Measurements from ENCODE around the gene ZNF580. TPM values are rescaled to one million over a fixed set of nuclear protein-coding genes. Genes with fewer than 3 reads are reported as not detected.
A peak's percentile ranks its signal among the peaks of the same experiment; 100 is the strongest.

The ZNF580 gene
- total RNA-seq, 2 experiments from 2014 or later, result 24.4 to 50.0 TPM

DNA sequence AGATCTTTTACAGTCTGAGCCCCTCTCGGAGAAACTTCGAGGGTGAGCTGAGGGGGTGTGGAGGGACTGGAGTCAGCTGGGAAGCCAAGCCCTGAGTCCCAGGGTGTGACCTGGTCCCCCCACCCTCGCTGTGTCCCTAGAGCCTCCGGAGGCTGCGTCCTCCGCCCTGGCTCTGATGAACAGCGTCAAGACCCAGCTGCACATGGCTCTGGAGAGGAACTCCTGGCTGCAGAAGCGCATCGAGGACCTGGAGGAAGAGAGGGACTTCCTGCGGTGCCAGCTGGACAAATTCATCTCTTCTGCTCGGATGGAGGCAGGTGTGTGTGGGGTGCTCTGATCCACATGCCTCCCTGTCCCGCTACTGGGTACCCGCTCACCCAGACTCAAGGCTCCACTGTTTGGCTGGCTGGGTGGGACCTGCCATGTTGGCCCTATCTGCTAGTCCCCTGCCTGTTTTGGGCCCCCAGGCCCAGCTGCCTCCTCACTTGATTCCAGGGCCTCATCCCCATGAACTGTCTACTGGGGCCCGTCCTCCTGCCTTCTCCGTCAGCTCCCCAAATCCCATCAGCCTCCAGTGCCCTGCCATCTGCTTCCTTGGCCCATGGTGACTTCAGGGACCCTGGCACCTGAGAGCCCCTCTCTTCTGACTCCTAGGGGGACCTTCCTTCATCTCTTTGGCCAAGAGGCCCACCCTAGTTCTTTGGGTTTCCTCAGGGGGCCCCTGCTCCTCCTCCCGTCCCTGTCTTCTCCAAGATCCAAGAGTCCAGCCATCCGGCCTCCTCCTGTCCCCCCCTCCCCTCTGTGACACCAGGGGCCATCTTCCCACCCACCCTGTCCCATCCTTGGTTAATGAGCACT is 8.7 kb downstream of the ZNF580 start:
- no TSS peak for BruUV-seq (replicated peaks)
- ChIA-PET POLR2A (no interaction called here), CTCF (ENCODE audit: unreplicated experiment) (no interaction called here)
- Histone ChIP-seq H3K4me2 (ENCODE audit: low read length) (peak overlapping the region; percentile 98), H3K9me3 (ENCODE audit: low read length) (no peaks in the 10 kb centered on the region), H2AFZ (ENCODE audit: low read length) (no peak overlapping the region), H3K4me1 (ENCODE audit: insufficient read depth, low read length, poor library complexity, severe bottlenecking) (peaks cover 40% of the 10 kb centered on the region), H3K36me3 (ENCODE audit: insufficient read depth, low read length) (peaks cover 56% of the 10 kb centered on the region), H3K27ac (ENCODE audit: low read depth, low read length, poor library complexity, severe bottlenecking) (peak overlapping the region; percentile 90), H3K4me3 (ENCODE audit: low read depth, low read length, poor library complexity, severe bottlenecking) (peak overlapping the region; percentile 72), H4K20me1 (ENCODE audit: insufficient read depth, low read length) (no peaks in the 10 kb centered on the region), H3K79me2 (ENCODE audit: insufficient read depth, low read depth, low read length) (peaks cover 33% of the 10 kb centered on the region), H3K9me2 (ENCODE audit: insufficient read depth, low read length) (no peaks in the 10 kb centered on the region)
- no peak for DNase-seq (ENCODE audit: low spot score)
- intact Hi-C loops (cut with micrococcal nuclease; ENCODE audit: unreplicated experiment), result no loop called here
- no peak for TF ChIP-seq EZH2phosphoT487 (IDR thresholded peaks at IDR 0.05; ENCODE audit: borderline replicate concordance, low read depth, low read length)
- TF ChIP-seq, protein P1, sequence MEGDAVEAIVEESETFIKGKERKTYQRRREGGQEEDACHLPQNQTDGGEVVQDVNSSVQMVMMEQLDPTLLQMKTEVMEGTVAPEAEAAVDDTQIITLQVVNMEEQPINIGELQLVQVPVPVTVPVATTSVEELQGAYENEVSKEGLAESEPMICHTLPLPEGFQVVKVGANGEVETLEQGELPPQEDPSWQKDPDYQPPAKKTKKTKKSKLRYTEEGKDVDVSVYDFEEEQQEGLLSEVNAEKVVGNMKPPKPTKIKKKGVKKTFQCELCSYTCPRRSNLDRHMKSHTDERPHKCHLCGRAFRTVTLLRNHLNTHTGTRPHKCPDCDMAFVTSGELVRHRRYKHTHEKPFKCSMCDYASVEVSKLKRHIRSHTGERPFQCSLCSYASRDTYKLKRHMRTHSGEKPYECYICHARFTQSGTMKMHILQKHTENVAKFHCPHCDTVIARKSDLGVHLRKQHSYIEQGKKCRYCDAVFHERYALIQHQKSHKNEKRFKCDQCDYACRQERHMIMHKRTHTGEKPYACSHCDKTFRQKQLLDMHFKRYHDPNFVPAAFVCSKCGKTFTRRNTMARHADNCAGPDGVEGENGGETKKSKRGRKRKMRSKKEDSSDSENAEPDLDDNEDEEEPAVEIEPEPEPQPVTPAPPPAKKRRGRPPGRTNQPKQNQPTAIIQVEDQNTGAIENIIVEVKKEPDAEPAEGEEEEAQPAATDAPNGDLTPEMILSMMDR (conservative IDR thresholded peaks at IDR 0.05; ENCODE audit: low read length), result no peak

DNA sequence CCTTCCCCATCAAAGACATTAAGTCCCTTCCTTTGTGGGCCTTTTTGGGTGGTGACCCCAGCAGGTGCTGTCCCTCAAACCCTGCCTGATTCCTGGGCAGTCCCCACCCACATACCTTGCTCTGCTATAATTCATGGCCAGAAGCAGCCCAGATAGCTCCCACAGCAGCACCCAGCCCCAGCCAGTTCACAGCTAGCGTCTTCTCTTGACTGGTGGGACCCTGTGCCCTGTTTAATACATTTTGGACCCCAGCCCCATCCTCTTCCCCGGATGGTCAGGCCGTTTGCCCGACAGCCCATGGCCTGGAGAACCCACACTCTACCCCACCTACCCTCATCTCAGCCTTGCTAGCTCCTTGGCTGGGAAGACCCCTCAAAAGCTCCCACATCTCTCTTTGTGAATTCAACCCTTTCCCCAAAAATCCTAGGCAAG is 9.3 kb downstream of the ZNF580 start:
- no peaks in the 10 kb centered on the region for H4K20me1 ChIP-seq (ENCODE audit: insufficient read depth, low read length)
- H3K36me3 ChIP-seq (ENCODE audit: insufficient read depth, low read length), result peaks cover 49% of the 10 kb centered on the region
- BruUV-seq (replicated peaks), result no TSS peak
- TF ChIP-seq, protein P1 (conservative IDR thresholded peaks at IDR 0.05; ENCODE audit: low read length), result no peak
- no peak for TF ChIP-seq EZH2phosphoT487 (IDR thresholded peaks at IDR 0.05; ENCODE audit: borderline replicate concordance, low read depth, low read length)
- intact Hi-C loops (cut with micrococcal nuclease; ENCODE audit: unreplicated experiment), result no loop called here
- POLR2A ChIA-PET, result no interaction called here
- no peak overlapping the region for H3K27ac ChIP-seq (ENCODE audit: low read depth, low read length, poor library complexity, severe bottlenecking)
- peaks cover 26% of the 10 kb centered on the region for H3K79me2 ChIP-seq (ENCODE audit: insufficient read depth, low read depth, low read length)
- no peak overlapping the region for H2AFZ ChIP-seq (ENCODE audit: low read length)
- DNase-seq (ENCODE audit: low spot score), result no peak
- no peaks in the 10 kb centered on the region for H3K9me2 ChIP-seq (ENCODE audit: insufficient read depth, low read length)
- no peaks in the 10 kb centered on the region for H3K9me3 ChIP-seq (ENCODE audit: low read length)
- peaks cover 34% of the 10 kb centered on the region for H3K4me1 ChIP-seq (ENCODE audit: insufficient read depth, low read length, poor library complexity, severe bottlenecking)
- H3K4me3 ChIP-seq (ENCODE audit: low read depth, low read length, poor library complexity, severe bottlenecking), result no peak overlapping the region
- H3K4me2 ChIP-seq (ENCODE audit: low read length), result no peak overlapping the region
- CTCF ChIA-PET (ENCODE audit: unreplicated experiment), result no interaction called here

DNA sequence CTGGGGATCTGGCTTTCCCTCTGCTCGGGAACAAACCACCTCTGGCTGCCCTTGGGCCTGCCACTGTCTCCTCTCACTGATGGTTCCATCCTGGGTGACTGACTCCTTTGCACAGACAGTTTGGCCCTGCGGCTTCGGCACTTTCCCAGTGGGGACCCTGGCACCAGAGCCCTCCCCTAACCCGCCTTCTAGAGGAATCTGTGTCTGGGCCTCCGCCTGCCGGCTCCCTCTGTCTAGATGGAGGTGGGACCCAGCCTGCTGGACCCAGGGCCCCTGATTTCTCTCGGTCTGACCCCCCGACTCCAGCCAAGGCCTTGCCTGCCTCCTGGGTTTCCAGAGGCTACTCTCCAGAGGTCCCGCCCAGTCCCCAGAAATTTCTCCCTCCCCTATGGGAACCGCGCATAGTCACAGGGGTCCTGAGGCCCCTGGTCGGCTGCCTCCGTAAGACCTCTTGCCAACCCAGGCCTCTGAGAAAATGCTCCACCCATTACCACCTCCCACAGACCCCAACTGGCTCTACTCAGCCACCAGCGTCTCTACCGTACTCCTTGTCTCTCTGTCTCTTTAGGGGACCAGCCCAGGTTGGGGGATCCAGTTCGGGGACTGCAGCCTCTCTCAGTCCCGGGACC is 9.9 kb downstream of the ZNF580 start:
- CTCF ChIA-PET (ENCODE audit: unreplicated experiment), result no interaction called here
- TF ChIP-seq, protein P1 (conservative IDR thresholded peaks at IDR 0.05; ENCODE audit: low read length), result no peak
- TF ChIP-seq EZH2phosphoT487 (IDR thresholded peaks at IDR 0.05; ENCODE audit: borderline replicate concordance, low read depth, low read length), result no peak
- POLR2A ChIA-PET, result no interaction called here
- H3K79me2 ChIP-seq (ENCODE audit: insufficient read depth, low read depth, low read length), result peaks cover 26% of the 10 kb centered on the region
- peaks cover 28% of the 10 kb centered on the region for H3K4me1 ChIP-seq (ENCODE audit: insufficient read depth, low read length, poor library complexity, severe bottlenecking)
- no TSS peak for BruUV-seq (replicated peaks)
- no peak overlapping the region for H3K4me3 ChIP-seq (ENCODE audit: low read depth, low read length, poor library complexity, severe bottlenecking)
- DNase-seq (ENCODE audit: low spot score), result no peak
- intact Hi-C loops (cut with micrococcal nuclease; ENCODE audit: unreplicated experiment), result no loop called here
- H3K9me3 ChIP-seq (ENCODE audit: low read length), result no peaks in the 10 kb centered on the region
- no peak overlapping the region for H3K4me2 ChIP-seq (ENCODE audit: low read length)
- no peak overlapping the region for H2AFZ ChIP-seq (ENCODE audit: low read length)
- peaks cover 46% of the 10 kb centered on the region for H3K36me3 ChIP-seq (ENCODE audit: insufficient read depth, low read length)
- no peak overlapping the region for H3K27ac ChIP-seq (ENCODE audit: low read depth, low read length, poor library complexity, severe bottlenecking)
- peaks cover under 1% of the 10 kb centered on the region; the same call in 1 of the 2 replicates for H4K20me1 ChIP-seq (ENCODE audit: insufficient read depth, low read length)
- no peaks in the 10 kb centered on the region for H3K9me2 ChIP-seq (ENCODE audit: insufficient read depth, low read length)

All from OCI-LY7 (cell line).